Activated CD4-positive, alpha-beta T cell treated with anti-CD3 and anti-CD28 coated beads, Interleukin-2, amount 50 U/mL, for 16 hours (primary cell): Measurements from ENCODE around the gene ZNF473.
A peak's percentile ranks its signal among the peaks of the same experiment; 100 is the strongest.
"Not testable (repeated sequence)": the region's sequence is repeated elsewhere in the genome, so short reads cannot be mapped to it uniquely, and the experiment has no call there.

ENCODE experiments used
- DNase-seq: peaks from one replicate; pipeline ENCODE4 v3.0.0-alpha.2; 2020

ZNF473 gene

GRCh38 chr19:50051228-50051895, 25.6 kb downstream of the ZNF473 start:
- not testable (repeated sequence) for DNase-seq

- no peak for DNase-seq
Measured at GRCh38 chr19:50051964-50052363, 26.2 kb downstream of the ZNF473 start.

GRCh38 chr19:50053119-50053518, 27.3 kb downstream of the ZNF473 start:
- DNase-seq, result no peak

GRCh38 chr19:50058425-50058824, 32.6 kb downstream of the ZNF473 start:
- DNase-seq, result no peak

GRCh38 chr19:50059045-50059444, 33.2 kb downstream of the ZNF473 start:
- no peak for DNase-seq

- DNase-seq, result no peak
Measured at GRCh38 chr19:50060107-50060506, 34.3 kb downstream of the ZNF473 start.

GRCh38 chr19:50061650-50062049, 35.8 kb downstream of the ZNF473 start:
- DNase-seq, result no peak

GRCh38 chr19:50065938-50066337, 40.1 kb downstream of the ZNF473 start:
- DNase-seq, result no peak

- no peak for DNase-seq
Measured at GRCh38 chr19:50067575-50067974, 41.8 kb downstream of the ZNF473 start.

GRCh38 chr19:50068382-50068781, 42.6 kb downstream of the ZNF473 start:
- DNase-seq, result not testable (repeated sequence)

GRCh38 chr19:50075076-50075475, 49.3 kb downstream of the ZNF473 start:
- not testable (repeated sequence) for DNase-seq

- not testable (repeated sequence) for DNase-seq
Measured at GRCh38 chr19:50075644-50076372, 50.0 kb downstream of the ZNF473 start.

GRCh38 chr19:50076581-50077355, 51.0 kb downstream of the ZNF473 start:
- not testable (repeated sequence) for DNase-seq

GRCh38 chr19:50079014-50079413, 53.2 kb downstream of the ZNF473 start:
- DNase-seq, result not testable (repeated sequence)

- DNase-seq, result not testable (repeated sequence)
Measured at GRCh38 chr19:50084440-50084839, 58.6 kb downstream of the ZNF473 start.

- not testable (repeated sequence) for DNase-seq
Measured at GRCh38 chr19:50087153-50087552, 61.3 kb downstream of the ZNF473 start.

- peak; percentile 38 for DNase-seq
Measured at GRCh38 chr19:50090706-50091105, 64.9 kb downstream of the ZNF473 start.

GRCh38 chr19:50091786-50092185, 66.0 kb downstream of the ZNF473 start:
- DNase-seq, result not testable (repeated sequence)

- not testable (repeated sequence) for DNase-seq
Measured at GRCh38 chr19:50092597-50092996, 66.8 kb downstream of the ZNF473 start.

- not testable (repeated sequence) for DNase-seq
Measured at GRCh38 chr19:50097884-50098283, 72.1 kb downstream of the ZNF473 start.

GRCh38 chr19:50098892-50099291, 73.1 kb downstream of the ZNF473 start:
- DNase-seq, result peak; percentile 34

- peak; percentile 2 for DNase-seq
Measured at GRCh38 chr19:50099696-50100095, 73.9 kb downstream of the ZNF473 start.

GRCh38 chr19:50100946-50101345, 75.1 kb downstream of the ZNF473 start:
- DNase-seq, result not testable (repeated sequence)
